K562 (cell line): Measurements from ENCODE around the gene KATNB1. TPM values are rescaled to one million over a fixed set of nuclear protein-coding genes. Genes with fewer than 3 reads are reported as not detected.

Experiments
- CHCHD3 ChIP-seq: fragments of 250-450 bp; sonication (Bioruptor Pico); IDR thresholded peaks from 2 replicates; pipeline ENCODE4 v2.1.2; 2022; ENCODE audit warnings: mild to moderate bottlenecking
- CLOCK ChIP-seq: fragments of 250-450 bp; sonication (Bioruptor Pico); IDR thresholded peaks from 2 replicates; pipeline ENCODE4 v1.4.0; 2020; ENCODE audit warnings: mild to moderate bottlenecking, moderate library complexity, borderline replicate concordance
- GMEB1 ChIP-seq: fragments of 250-450 bp; sonication (Bioruptor Pico); IDR thresholded peaks from 2 replicates; pipeline ENCODE4 v1.4.0; 2020; ENCODE audit warnings: mild to moderate bottlenecking
- HDAC1 ChIP-seq, 2 experiments: fragments of 450-650 bp; IDR thresholded peaks; 2 replicates each; pipeline ENCODE4 v1.6.1; 2016 to 2017; ENCODE audit warnings: inconsistent platforms in 1 of 2, mild to moderate bottlenecking in 1 of 2, moderate library complexity in 1 of 2
- HMGXB4 ChIP-seq: sonication (generic); formaldehyde crosslinking; IDR thresholded peaks from 2 replicates; pipeline ENCODE4 v1.8.1; 2023; ENCODE audit warnings: mild to moderate bottlenecking, missing genetic modification reagents
- KDM1A ChIP-seq, 2 experiments: fragments of 450-650 bp; IDR thresholded peaks; 2 replicates each; pipeline ENCODE4 v1.6.1; 2016; ENCODE audit warnings: mild to moderate bottlenecking in 2 of 2
- MAZ ChIP-seq, 2 experiments: fragments of 450-650 bp in 1 of 2; sonication (generic) in 1 of 2; formaldehyde crosslinking; IDR thresholded peaks in 1 of 2; conservative IDR thresholded peaks in 1 of 2; 2 replicates each; pipeline versions ENCODE4 v1.4.0 to v1.5.0; 2020; ENCODE audit warnings: mild to moderate bottlenecking in 1 of 2, missing genetic modification reagents in 1 of 2
- MTA1 ChIP-seq: fragments of 450-650 bp; IDR thresholded peaks from 2 replicates; pipeline ENCODE4 v1.6.1; 2017; ENCODE audit warnings: borderline replicate concordance
- NFRKB ChIP-seq: fragments of 450-650 bp; IDR thresholded peaks from 2 replicates; pipeline ENCODE4 v1.6.1; 2016; ENCODE audit warnings: low read depth
- NRF1 ChIP-seq, 2 experiments: fragments of 450-650 bp; IDR thresholded peaks in 1 of 2; conservative IDR thresholded peaks in 1 of 2; 2 replicates each; pipeline ENCODE4 v1.6.1; 2014; ENCODE audit warnings: mild to moderate bottlenecking in 2 of 2
- POLR2A ChIP-seq: fragments of 450-650 bp; conservative IDR thresholded peaks from 2 replicates; pipeline ENCODE4 v1.6.1; 2016
- POLR2B ChIP-seq: fragments of 450-650 bp; IDR thresholded peaks from 2 replicates; pipeline ENCODE4 v1.6.1; 2018; ENCODE audit warnings: low read depth; ENCODE audit not compliant: partially characterized antibody
- SMAD4 ChIP-seq: fragments of 250-450 bp; sonication (Bioruptor Pico); conservative IDR thresholded peaks from 2 replicates; pipeline ENCODE4 v1.8.0; 2021; ENCODE audit warnings: inconsistent platforms, mild to moderate bottlenecking, moderate library complexity
- TAF9B ChIP-seq: fragments of 450-650 bp; IDR thresholded peaks from 2 replicates; pipeline ENCODE4 v1.6.1; 2018; ENCODE audit warnings: mild to moderate bottlenecking; ENCODE audit not compliant: partially characterized antibody
- USF2 ChIP-seq: sonication (generic); formaldehyde crosslinking; IDR thresholded peaks from 2 replicates; pipeline ENCODE4 v1.5.0; 2020; ENCODE audit warnings: missing genetic modification reagents
- ZNF133 ChIP-seq: fragments of 250-450 bp; sonication (Bioruptor Pico); IDR thresholded peaks from 2 replicates; pipeline ENCODE4 v1.4.0; 2020; ENCODE audit warnings: mild to moderate bottlenecking
- ZNF347 ChIP-seq: fragments of 450-650 bp; formaldehyde crosslinking; IDR thresholded peaks from 2 replicates; pipeline ENCODE4 v1.4.0; 2020; ENCODE audit warnings: low read depth, mild to moderate bottlenecking, moderate library complexity
- ZNF639 ChIP-seq, 2 experiments: fragments of 200-800 bp in 1 of 2; sonication (Bioruptor generic) in 1 of 2; sonication (generic) in 1 of 2; formaldehyde crosslinking in 1 of 2; IDR thresholded peaks in 1 of 2; conservative IDR thresholded peaks in 1 of 2; 2 replicates each; pipeline versions ENCODE4 v1.5.0 to v1.6.1; 2016 to 2020; ENCODE audit warnings: missing compliant biosample characterization in 1 of 2, missing genetic modification characterization in 1 of 2, missing genetic modification reagents in 1 of 2
- polyA plus RNA-seq, 8 experiments: library from polyadenylated mRNA; depleted of rRNA in 4 of 8; stranded (reverse) in 5 of 8; unstranded in 3 of 8; fragments of >200 nt; fragmentation: Nextera tagmentation in 2 of 8; fragmentation: Illumina TruSeq in 1 of 8; extraction: Ambion mirVana in 2 of 8; extraction: Trizol in 1 of 8; gene quantifications; 2 replicates each; pipeline versions ENCODE4 v1.2.1 to v1.2.3, GENCODE V29; 2011 to 2014; ENCODE audit warnings: inconsistent platforms in 1 of 8, missing spikeins in 1 of 8
- total RNA-seq, 7 experiments: library from RNA; depleted of rRNA in 6 of 7; stranded (reverse); fragments of >200 nt in 6 of 7; fragmentation: Illumina TruSeq in 2 of 7; extraction: Trizol in 2 of 7; gene quantifications; 2 replicates each; pipeline versions ENCODE4 v1.2.1 to v1.2.3, GENCODE V29; 2011 to 2021; ENCODE audit warnings: low replicate concordance in 1 of 7

Gene KATNB1
- total and polyA plus RNA-seq, 9 of the 15 experiments (the other 6 are each of a cell fraction or from before 2014, with no cell fraction given), result 1.2 to 52.6 (median 21.9) TPM

- peak; percentile 35; the same call in 1 of the 2 replicates for TF ChIP-seq GMEB1
- 0 out of 2 replicates have a peak, but pooled peaks have one; percentile 15 for TF ChIP-seq CLOCK
- no peak for TF ChIP-seq POLR2B
- peak; percentile 69; the same call in 1 of the 2 replicates for TF ChIP-seq POLR2A
- TF ChIP-seq MTA1, result peak; percentile 46; the same call in 1 of the 2 replicates
- TF ChIP-seq MAZ (CRISPR knock-in tag; conservative IDR thresholded peaks at IDR 0.05 in 1 of 2, IDR thresholded peaks at IDR 0.05 in 1 of 2), result peak; percentile 6 to 87; a peak in 3 of 4 replicates
- TF ChIP-seq NRF1 (conservative IDR thresholded peaks at IDR 0.05 in 1 of 2, IDR thresholded peaks at IDR 0.05 in 1 of 2), result peak; percentile 83 to 86
- TF ChIP-seq CHCHD3, result no peak
- peak in 1 of 2 experiments; percentile 93; a peak in 2 of 4 replicates for TF ChIP-seq KDM1A (IDR thresholded peaks at IDR 0.05)
- TF ChIP-seq HMGXB4 (CRISPR knock-in tag), result 0 out of 2 replicates have a peak, but pooled peaks have one; percentile 28
- TF ChIP-seq HDAC1 (IDR thresholded peaks at IDR 0.05), result peak in 1 of 2 experiments; percentile 93; a peak in 2 of 4 replicates
- TF ChIP-seq SMAD4, result peak; percentile 91
- peak in 1 of 2 experiments; percentile 83; a peak in 2 of 4 replicates for TF ChIP-seq ZNF639 (CRISPR knock-in tag; conservative IDR thresholded peaks at IDR 0.05 in 1 of 2, IDR thresholded peaks at IDR 0.05 in 1 of 2)
- TF ChIP-seq TAF9B, result peak; percentile 18
- TF ChIP-seq ZNF133 (CRISPR knock-in tag), result 0 out of 2 replicates have a peak, but pooled peaks have one; percentile 42
- TF ChIP-seq ZNF347, result no peak
- TF ChIP-seq USF2 (CRISPR knock-in tag), result peak; percentile 42; the same call in 1 of the 2 replicates
- TF ChIP-seq NFRKB, result peak; percentile 85
These were observed 67.0 kb downstream of the KATNB1 start, which contains the start of gene KIFC3 (continued) for GRCh38 chr16:57802341-57803133.
